Esophagus muscularis mucosa (tissue), 3 donors: ENCODE data around the gene TMEM72.

ENCODE experiments used
- POLR2A ChIP-seq: fragments of 450-650 bp; IDR thresholded peaks from one replicate; pipeline ENCODE4 v1.6.1; 2017; ENCODE audit warnings: antibody characterized with exemption, moderate library complexity, mild to moderate bottlenecking, low read depth
- TF ChIP-seq, protein P1 (sequence below), 3 experiments: fragments of 200-600 bp in 2 of 3; fragments of 450-650 bp in 1 of 3; sonication (generic) in 2 of 3; IDR thresholded peaks; one replicate each; pipeline ENCODE4 v1.5.1; 2017 to 2019; ENCODE audit warnings: antibody characterized with exemption in 3 of 3, mild to moderate bottlenecking in 2 of 3, moderate library complexity in 1 of 3

DNA sequence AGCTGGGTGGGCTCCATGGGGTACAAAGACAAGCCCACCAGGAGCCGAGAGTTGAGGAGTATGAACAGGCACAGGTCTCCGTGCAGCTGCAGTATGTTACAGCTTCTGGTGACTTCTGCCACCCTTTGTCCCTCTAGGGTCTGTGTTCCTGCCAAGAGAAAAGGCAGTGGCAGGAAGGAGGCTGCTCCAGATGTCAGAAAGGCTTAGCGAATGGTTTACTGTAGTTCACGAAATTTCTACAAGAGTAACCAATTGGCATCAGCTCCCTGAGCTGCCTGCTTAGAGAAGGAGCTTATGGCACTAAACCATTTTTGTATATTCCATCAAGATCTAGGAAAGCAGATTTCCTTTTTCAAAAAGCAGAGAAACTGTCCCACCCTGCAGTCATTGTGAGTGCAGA is 48.2 kb upstream of the TMEM72 start:
- TF ChIP-seq POLR2A = no peak
- TF ChIP-seq, protein P1, sequence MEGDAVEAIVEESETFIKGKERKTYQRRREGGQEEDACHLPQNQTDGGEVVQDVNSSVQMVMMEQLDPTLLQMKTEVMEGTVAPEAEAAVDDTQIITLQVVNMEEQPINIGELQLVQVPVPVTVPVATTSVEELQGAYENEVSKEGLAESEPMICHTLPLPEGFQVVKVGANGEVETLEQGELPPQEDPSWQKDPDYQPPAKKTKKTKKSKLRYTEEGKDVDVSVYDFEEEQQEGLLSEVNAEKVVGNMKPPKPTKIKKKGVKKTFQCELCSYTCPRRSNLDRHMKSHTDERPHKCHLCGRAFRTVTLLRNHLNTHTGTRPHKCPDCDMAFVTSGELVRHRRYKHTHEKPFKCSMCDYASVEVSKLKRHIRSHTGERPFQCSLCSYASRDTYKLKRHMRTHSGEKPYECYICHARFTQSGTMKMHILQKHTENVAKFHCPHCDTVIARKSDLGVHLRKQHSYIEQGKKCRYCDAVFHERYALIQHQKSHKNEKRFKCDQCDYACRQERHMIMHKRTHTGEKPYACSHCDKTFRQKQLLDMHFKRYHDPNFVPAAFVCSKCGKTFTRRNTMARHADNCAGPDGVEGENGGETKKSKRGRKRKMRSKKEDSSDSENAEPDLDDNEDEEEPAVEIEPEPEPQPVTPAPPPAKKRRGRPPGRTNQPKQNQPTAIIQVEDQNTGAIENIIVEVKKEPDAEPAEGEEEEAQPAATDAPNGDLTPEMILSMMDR (IDR thresholded peaks at IDR 0.05) = no peak
